ENCODE results near the gene SGO2.

The SGO2 gene

DNA sequence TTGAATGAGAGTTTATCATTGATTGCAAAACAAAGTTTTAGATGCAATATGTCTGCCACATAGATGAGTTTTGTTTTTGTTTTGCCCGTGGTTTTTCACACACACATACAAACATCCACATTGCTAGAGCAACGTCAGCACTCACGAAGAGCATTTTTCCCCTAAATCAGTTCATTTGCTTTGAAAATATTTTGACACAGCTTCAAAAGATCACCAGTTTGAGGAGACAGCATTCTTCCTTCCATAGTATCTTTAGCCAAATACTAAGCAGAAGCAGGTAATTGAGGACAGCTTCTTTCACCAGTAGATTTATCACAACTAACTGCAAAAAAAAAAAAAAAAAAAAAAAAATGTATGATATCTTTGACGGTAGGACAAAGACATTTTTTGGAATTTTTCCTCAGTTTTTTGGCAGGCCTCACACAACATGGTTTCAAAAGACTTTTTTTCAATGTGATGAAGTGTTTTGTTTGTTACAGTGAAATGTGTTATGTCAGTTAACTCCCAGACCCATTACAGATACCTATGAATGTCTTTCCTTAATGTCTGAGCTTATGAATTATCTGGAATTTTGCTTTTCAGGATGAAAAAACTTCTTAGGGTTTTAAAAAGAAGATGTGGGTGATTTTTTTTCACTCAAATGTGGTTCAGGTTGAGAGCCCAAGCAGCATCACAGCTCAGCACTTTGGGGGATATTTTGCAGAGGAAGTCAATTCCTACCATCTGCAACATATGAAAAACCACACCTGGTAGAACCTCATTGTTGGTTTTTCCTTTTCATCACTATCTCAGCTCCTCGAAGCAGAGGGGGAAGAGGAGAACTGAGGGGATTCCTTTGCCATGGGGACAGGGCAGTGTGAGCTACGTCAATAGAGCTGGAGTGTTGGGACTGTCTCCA lies 91.4 kb downstream of the SGO2 start:
- H4K20me1 ChIP-seq: no peaks in the 10 kb centered on the region
- H3K9me3 ChIP-seq: no peaks in the 10 kb centered on the region
- peak overlapping the region; percentile 18; the same call in 1 of the 2 replicates for H3K4me2 ChIP-seq
- TF ChIP-seq Cebpa-rat (IDR thresholded peaks at IDR 0.05): no peak
- peaks cover 29% of the 10 kb centered on the region for H3K4me1 ChIP-seq
- H3K4me3 ChIP-seq: no peak overlapping the region
- H3K9ac ChIP-seq: no peak overlapping the region
- H3K27me3 ChIP-seq: no peaks in the 10 kb centered on the region
- H3K36me3 ChIP-seq: no peaks in the 10 kb centered on the region
- no peak overlapping the region for H3K27ac ChIP-seq

DNA sequence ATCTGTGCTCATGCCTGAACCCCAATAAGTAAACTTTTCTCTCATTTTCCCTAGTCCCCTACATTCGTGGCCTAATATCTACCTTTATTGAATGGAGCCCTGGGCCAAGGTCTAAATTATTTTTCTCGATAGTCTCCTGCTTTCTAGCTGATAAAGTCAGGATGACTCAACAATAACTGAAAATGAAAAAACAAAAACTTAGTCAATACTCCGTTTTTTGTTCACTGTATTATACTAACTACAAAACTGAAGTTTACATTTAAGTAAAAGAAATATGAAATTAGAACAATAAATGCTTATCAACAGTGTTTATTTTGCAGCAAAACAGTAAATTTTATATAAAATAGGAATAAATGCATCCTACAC lies 92.0 kb downstream of the SGO2 start:
- Histone ChIP-seq H4K20me1 (no peaks in the 10 kb centered on the region), H3K27ac (no peak overlapping the region), H3K4me3 (no peak overlapping the region), H3K4me1 (peaks cover 29% of the 10 kb centered on the region), H3K4me2 (peak overlapping the region; percentile 18; the same call in 1 of the 2 replicates), H3K9me3 (no peaks in the 10 kb centered on the region), H3K9ac (no peak overlapping the region), H3K27me3 (no peaks in the 10 kb centered on the region), H3K36me3 (no peaks in the 10 kb centered on the region)
- TF ChIP-seq Cebpa-rat (IDR thresholded peaks at IDR 0.05): no peak

DNA sequence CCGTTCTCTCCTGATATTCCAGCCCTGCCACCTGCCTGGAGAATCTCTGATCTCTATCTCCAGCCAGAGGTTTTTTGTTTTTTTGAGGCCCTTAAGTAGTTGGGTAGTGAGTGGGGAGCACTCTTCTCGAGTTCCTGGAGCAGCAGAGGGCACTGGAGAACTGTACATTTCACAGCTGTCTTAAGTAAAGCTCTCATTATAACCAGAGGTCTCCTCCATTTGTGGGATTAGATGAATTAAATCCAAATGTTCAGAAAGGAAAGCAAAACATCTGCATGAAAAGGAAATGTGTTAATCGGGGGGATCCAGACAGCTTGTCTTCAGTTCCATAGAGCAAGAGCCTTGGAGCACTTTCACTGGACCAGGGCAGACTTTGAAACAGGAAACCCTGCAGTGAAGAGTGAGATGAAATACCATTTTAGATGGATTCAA lies 92.6 kb downstream of the SGO2 start:
- no peak overlapping the region for H3K4me3 ChIP-seq
- H3K27me3 ChIP-seq: no peaks in the 10 kb centered on the region
- no peaks in the 10 kb centered on the region for H3K36me3 ChIP-seq
- no peaks in the 10 kb centered on the region for H3K9me3 ChIP-seq
- H3K9ac ChIP-seq: no peak overlapping the region
- peaks cover 29% of the 10 kb centered on the region for H3K4me1 ChIP-seq
- H3K27ac ChIP-seq: no peak overlapping the region
- H4K20me1 ChIP-seq: no peaks in the 10 kb centered on the region
- TF ChIP-seq Cebpa-rat (IDR thresholded peaks at IDR 0.05): no peak
- H3K4me2 ChIP-seq: 0 out of 2 replicates have a peak overlapping the region, but pooled peaks have one; percentile 4

DNA sequence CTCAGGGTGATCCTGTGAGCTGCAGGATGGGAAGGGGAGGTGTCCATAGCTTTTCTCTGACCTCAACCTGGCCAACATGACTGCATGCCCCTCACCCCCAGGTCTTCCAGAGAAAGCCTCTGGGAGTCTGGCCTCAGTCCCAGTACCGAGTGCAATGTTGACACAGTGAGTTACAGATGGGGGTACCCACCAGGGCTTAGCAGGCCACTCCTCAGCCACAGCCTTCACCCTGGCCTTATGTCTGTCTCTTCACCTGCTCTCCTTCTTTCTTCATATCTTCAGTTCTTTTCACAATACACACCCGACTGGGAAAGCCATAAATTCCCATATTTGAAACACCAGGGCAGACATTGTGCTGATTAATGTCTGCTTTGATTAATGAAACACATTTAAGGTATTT lies 93.3 kb downstream of the SGO2 start:
- H3K4me1 ChIP-seq: peaks cover 29% of the 10 kb centered on the region
- H3K36me3 ChIP-seq: no peaks in the 10 kb centered on the region
- no peaks in the 10 kb centered on the region for H4K20me1 ChIP-seq
- no peaks in the 10 kb centered on the region for H3K9me3 ChIP-seq
- H3K4me2 ChIP-seq: 0 out of 2 replicates have a peak overlapping the region, but pooled peaks have one; percentile 4
- no peak overlapping the region for H3K9ac ChIP-seq
- no peak overlapping the region for H3K4me3 ChIP-seq
- H3K27ac ChIP-seq: no peak overlapping the region
- H3K27me3 ChIP-seq: no peaks in the 10 kb centered on the region
- no peak for TF ChIP-seq Cebpa-rat (IDR thresholded peaks at IDR 0.05)

DNA sequence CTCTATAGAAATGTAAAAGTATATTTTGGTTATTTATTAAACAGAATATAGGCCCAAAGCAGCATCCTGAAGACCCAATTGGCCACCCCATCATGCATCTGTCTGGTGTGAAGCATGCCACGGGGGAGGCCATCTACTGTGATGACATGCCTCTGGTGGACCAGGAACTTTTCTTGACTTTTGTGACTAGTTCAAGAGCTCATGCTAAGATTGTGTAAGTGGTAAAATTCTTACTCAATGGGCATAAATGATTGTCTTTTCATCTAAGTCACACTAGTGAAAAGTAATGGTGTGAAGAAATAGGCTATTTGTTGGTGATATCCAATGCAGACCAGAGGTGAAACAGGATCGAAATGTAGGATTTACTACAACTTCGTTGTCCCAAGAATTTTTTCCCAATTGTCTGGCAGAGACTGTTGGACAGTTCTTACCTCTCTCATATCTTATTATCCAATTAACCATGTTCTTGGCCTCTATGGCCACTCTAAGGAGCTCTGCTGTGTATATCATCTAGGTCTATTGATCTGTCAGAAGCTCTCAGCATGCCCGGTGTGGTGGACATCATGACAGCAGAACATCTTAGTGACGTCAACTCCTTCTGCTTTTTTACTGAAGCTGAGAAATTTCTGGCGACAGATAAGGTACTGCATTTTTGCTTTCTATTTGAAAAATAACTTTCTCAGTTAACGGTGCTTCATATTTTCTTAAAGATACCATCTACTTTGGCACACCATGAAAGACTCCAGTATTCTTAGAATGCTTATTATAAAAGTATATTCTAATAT lies 94.8 kb downstream of the SGO2 start:
- no peak for TF ChIP-seq Cebpa-rat (IDR thresholded peaks at IDR 0.05)
- no peaks in the 10 kb centered on the region for H3K36me3 ChIP-seq
- H3K9ac ChIP-seq: no peak overlapping the region
- no peaks in the 10 kb centered on the region for H3K9me3 ChIP-seq
- H3K4me2 ChIP-seq: no peak overlapping the region
- no peak overlapping the region for H3K27ac ChIP-seq
- H4K20me1 ChIP-seq: no peaks in the 10 kb centered on the region
- no peaks in the 10 kb centered on the region for H3K27me3 ChIP-seq
- peaks cover 21% of the 10 kb centered on the region for H3K4me1 ChIP-seq
- H3K4me3 ChIP-seq: no peak overlapping the region

DNA sequence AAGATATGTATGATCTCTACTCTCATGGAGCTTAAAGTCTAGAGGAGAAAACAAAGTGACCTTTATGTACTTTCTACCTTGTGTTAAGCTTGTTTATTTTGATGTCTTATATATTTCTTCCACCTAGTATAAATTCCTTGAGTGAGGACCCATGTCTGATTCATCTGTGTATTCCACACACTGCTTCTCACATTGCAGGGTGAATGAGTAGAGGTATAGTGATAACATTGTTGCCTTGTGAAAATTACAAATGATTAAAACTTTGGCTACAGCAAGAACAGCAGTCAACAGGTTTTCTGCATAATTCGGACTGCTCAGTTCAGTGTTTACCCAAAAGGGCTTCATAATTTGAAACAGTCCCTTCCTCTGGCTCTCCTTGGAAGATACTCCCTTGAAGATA lies 96.1 kb downstream of the SGO2 start:
- Histone ChIP-seq H3K27ac (no peak overlapping the region), H4K20me1 (no peaks in the 10 kb centered on the region), H3K36me3 (no peaks in the 10 kb centered on the region), H3K4me1 (peaks cover 19% of the 10 kb centered on the region), H3K4me2 (no peak overlapping the region), H3K9me3 (no peaks in the 10 kb centered on the region), H3K27me3 (no peaks in the 10 kb centered on the region), H3K4me3 (no peak overlapping the region), H3K9ac (no peak overlapping the region)
- TF ChIP-seq Cebpa-rat (IDR thresholded peaks at IDR 0.05): no peak

DNA sequence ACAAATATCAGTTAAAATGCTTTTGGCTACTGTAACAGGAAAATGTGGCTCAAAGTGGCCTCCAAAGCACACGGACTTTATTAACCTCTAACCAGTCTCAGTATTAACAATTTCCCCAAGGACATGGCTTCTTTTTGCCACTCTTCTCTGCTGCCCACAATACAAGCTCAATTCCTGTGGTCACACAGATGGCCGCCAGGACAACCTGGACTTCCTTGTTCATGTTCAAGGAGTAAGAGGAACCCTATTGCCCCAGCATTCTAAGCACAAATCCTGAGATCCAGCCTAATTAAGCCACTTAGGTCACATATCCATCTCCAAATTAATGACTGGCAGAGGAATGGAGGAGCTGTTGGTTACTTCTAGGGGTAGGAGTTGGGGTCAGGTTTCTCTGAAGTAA lies 98.0 kb downstream of the SGO2 start:
- Histone ChIP-seq H3K27ac (no peak overlapping the region), H3K4me1 (peaks cover 12% of the 10 kb centered on the region), H4K20me1 (no peaks in the 10 kb centered on the region), H3K27me3 (no peaks in the 10 kb centered on the region), H3K36me3 (no peaks in the 10 kb centered on the region), H3K4me2 (no peak overlapping the region), H3K9ac (no peak overlapping the region), H3K4me3 (no peak overlapping the region), H3K9me3 (no peaks in the 10 kb centered on the region)
- TF ChIP-seq Cebpa-rat (IDR thresholded peaks at IDR 0.05): no peak

DNA sequence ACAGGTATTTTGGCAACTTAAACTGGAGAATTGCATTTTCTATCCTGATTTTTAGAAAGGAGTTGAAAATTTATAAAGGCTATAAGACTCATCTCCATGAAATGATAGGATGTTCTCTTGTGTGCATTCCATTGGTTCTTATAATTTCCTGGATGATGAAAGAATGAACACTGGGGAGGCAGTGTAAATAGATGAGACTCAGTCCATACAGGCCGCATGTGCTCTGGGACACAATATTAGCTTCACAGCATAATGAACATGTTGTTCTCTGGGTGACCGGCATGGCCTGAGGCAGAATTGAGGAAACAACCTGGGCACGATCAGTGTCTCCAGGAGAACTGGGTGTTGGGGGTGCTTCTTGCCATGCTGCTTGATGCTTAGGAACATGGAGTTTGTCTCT lies 98.7 kb downstream of the SGO2 start:
- Histone ChIP-seq H3K27ac (no peak overlapping the region), H3K9me3 (no peaks in the 10 kb centered on the region), H3K36me3 (no peaks in the 10 kb centered on the region), H3K4me1 (peaks cover 10% of the 10 kb centered on the region), H4K20me1 (no peaks in the 10 kb centered on the region), H3K9ac (no peak overlapping the region), H3K4me2 (no peak overlapping the region), H3K4me3 (no peak overlapping the region), H3K27me3 (no peaks in the 10 kb centered on the region)
- TF ChIP-seq Cebpa-rat (IDR thresholded peaks at IDR 0.05): no peak

DNA sequence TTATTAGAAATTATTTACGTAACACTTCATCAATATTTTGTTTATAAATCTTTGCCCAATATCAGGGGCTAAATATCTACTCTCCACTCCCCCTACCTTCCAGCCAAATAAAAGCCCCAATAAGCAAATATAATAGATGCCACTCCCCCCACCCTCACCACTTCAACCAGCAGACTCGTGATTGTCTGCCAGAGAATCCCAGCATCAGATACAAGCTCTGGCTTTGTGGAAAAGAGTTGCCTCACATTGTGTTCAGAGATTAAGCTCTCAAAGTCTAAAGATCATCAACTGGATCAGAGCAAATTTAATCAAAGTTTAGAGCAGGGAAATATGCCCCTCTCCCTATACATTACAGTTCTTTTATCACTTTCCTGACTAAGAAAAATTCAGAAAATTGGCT lies 99.3 kb downstream of the SGO2 start:
- H4K20me1 ChIP-seq: no peaks in the 10 kb centered on the region

DNA sequence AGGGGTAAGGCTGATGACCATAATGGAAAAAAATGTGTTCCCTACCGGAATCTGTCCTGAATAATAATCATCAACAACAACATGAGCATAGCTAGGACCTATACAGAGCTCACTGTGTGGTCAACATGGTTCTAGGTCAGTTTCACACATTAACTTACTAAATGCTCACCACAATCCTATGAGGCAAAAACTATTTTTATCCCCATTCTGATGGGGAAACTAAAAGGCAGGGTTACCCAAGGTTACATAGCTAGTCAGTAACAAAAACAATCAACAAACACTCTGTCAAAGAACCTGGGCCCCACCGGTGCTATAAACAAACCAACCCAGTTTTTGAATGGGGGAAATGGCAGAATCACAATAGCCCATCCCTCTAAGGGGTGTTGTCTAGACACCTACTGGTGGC lies 100.0 kb downstream of the SGO2 start:
- Histone ChIP-seq H3K27ac (no peak overlapping the region), H3K9ac (no peak overlapping the region), H3K9me3 (no peaks in the 10 kb centered on the region), H3K4me3 (no peak overlapping the region), H3K27me3 (no peaks in the 10 kb centered on the region), H3K36me3 (no peaks in the 10 kb centered on the region), H3K4me1 (peaks cover 10% of the 10 kb centered on the region), H4K20me1 (no peaks in the 10 kb centered on the region), H3K4me2 (no peak overlapping the region)
- no peak for TF ChIP-seq Cebpa-rat (IDR thresholded peaks at IDR 0.05)

More for the DNA sequence above, 99.3 kb downstream of the SGO2 start:
- Histone ChIP-seq H3K4me2 (no peak overlapping the region), H3K4me3 (no peak overlapping the region), H3K9ac (no peak overlapping the region), H3K4me1 (peaks cover 10% of the 10 kb centered on the region), H3K27me3 (no peaks in the 10 kb centered on the region), H3K27ac (no peak overlapping the region), H3K36me3 (no peaks in the 10 kb centered on the region), H3K9me3 (no peaks in the 10 kb centered on the region)
- no peak for TF ChIP-seq Cebpa-rat (IDR thresholded peaks at IDR 0.05)

All from BLaER1 (cell line).